ENCODE results near the gene NRXN3.

GRCh38 chr14:79370969-79371368, 1200.8 kb downstream of the NRXN3 start:
- no peak for TF ChIP-seq CTCF (conservative IDR thresholded peaks at IDR 0.05)
- no peak for TF ChIP-seq EZH2 (IDR thresholded peaks at IDR 0.05; ENCODE audit: low read depth)

Measured in PC-9 (cell line).